ENCODE measurements around the gene C9orf72. TPM values are rescaled to one million over a fixed set of nuclear protein-coding genes. Genes with fewer than 3 reads are reported as not detected.

Gene C9orf72
- total and polyA plus RNA-seq, 9 donors = 13.4 to 100 (median 23.8) TPM

DNA sequence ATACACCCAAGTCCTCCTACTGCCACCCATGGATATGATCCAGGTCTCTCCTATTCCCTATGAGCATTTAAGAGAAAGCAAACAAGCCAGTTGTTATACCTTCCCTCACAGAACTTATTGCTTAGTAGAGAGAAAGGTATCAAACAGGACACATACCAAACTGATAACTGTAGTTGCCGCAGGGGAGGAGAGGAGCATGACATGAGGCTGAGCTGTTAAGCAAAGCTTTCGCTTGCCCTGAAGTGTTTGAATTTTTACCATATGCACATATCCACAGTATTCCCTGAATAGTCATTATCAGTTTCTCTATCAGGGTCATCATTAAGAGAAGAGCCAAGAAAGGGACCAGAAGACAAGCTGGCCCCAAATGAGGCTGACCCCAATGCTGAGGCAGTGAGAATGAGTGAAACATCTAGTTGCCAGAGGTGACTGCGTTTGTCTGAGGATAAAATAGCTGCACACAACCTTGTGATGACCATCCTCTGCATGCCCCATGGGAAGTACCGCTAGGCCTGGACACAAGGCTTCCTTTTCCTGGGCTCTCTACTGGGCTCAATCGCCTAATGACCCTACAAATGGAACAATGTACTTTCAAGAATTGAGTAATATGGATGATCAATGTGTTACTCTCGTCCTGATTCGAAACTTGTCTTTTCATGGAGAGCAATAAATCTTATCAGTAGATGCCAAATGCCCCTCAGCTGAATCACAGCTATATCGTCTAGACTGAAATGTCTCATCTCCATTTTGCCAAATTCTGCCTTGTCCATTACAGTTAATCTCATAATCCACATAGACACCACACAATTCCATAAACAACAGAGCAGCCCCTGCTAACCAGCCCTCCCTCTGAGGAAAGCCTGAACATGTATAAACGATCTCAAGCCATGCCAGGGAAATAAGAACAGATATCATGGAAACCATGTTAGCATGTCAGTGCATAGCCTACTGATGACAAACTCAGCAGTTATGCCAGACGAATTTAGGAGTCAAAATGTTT is 53.5 kb downstream of the C9orf72 start:
- Histone ChIP-seq H3K27me3 (no peaks in the 10 kb centered on the region), H3K4me3 (no peak overlapping the region), H3K4me1 (ENCODE audit: insufficient read depth) (peaks cover 8% of the 10 kb centered on the region), H3K9me3 (no peaks in the 10 kb centered on the region), H3K27ac (no peak overlapping the region), H3K36me3 (no peaks in the 10 kb centered on the region)
- DNase-seq = no peak
- intact Hi-C loops (cut with DNase I) = loop anchor here in 3 of 4 donors (10.0 kb wide), 2 partner anchors 45 to 155 kb away; no protein-coding TSS in a partner anchor
- 79 to 89% (median 80%) methylated on average over 10 of the region's 10 CpGs for WGBS, 3 donors
- TF ChIP-seq POLR2A (IDR thresholded peaks at IDR 0.05) = no peak
- TF ChIP-seq EP300 (IDR thresholded peaks at IDR 0.05) = no peak
- TF ChIP-seq, protein P1, sequence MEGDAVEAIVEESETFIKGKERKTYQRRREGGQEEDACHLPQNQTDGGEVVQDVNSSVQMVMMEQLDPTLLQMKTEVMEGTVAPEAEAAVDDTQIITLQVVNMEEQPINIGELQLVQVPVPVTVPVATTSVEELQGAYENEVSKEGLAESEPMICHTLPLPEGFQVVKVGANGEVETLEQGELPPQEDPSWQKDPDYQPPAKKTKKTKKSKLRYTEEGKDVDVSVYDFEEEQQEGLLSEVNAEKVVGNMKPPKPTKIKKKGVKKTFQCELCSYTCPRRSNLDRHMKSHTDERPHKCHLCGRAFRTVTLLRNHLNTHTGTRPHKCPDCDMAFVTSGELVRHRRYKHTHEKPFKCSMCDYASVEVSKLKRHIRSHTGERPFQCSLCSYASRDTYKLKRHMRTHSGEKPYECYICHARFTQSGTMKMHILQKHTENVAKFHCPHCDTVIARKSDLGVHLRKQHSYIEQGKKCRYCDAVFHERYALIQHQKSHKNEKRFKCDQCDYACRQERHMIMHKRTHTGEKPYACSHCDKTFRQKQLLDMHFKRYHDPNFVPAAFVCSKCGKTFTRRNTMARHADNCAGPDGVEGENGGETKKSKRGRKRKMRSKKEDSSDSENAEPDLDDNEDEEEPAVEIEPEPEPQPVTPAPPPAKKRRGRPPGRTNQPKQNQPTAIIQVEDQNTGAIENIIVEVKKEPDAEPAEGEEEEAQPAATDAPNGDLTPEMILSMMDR (IDR thresholded peaks at IDR 0.05) = no peak

DNA sequence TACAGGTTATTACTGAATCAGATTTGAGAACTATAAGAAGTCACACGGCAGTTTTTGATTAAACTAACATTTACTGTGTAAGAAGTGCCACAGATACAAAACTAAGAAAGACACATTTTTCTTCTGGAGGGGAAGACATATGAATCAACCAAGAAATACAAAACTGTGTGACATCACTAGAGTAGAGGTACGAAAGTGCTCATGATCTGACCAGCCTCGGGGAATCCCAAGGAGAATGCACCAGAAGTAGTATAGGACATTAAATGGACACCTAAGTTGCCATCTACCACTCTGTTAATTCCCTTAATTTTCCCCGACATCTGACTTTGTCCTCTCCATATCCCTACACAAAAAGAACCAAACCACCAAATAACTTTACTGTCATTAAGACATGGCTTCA is 54.5 kb downstream of the C9orf72 start:
- no peaks in the 10 kb centered on the region for H3K27me3 ChIP-seq
- H3K9me3 ChIP-seq = no peaks in the 10 kb centered on the region
- no peak overlapping the region for H3K4me3 ChIP-seq
- DNase-seq = no peak
- peaks cover 11% of the 10 kb centered on the region for H3K4me1 ChIP-seq (ENCODE audit: insufficient read depth)
- H3K36me3 ChIP-seq = no peaks in the 10 kb centered on the region
- intact Hi-C loops (cut with DNase I) = no loop called here
- 83 to 95% (median 94%) methylated on average over 4 of the region's 4 CpGs for WGBS, 3 donors
- TF ChIP-seq POLR2A (IDR thresholded peaks at IDR 0.05) (no peak), EP300 (IDR thresholded peaks at IDR 0.05) (no peak)
- TF ChIP-seq, protein P1 (IDR thresholded peaks at IDR 0.05) = no peak
- no peak overlapping the region for H3K27ac ChIP-seq

DNA sequence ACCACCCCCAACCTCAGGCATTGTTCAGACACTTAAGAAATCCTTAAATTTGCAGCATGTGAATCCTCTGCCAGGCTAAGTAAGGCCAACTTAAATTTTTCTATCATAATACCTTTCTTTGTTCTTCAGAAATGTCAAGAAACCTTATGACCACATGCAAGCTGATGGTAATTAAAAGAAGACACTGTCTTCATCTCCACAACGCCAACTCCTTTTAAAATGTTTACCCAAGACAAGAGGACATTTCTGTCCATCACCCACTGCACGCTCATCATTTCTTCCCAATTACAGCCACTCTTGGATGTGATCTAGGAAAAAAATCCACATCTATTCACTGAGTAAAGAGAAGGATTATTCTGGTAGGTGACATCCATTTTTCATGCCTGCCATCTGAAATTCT is 55.3 kb downstream of the C9orf72 start:
- no peaks in the 10 kb centered on the region for H3K9me3 ChIP-seq
- TF ChIP-seq POLR2A (IDR thresholded peaks at IDR 0.05) = no peak
- TF ChIP-seq, protein P1 (IDR thresholded peaks at IDR 0.05) = no peak
- TF ChIP-seq EP300 (IDR thresholded peaks at IDR 0.05) = no peak
- no peak overlapping the region for H3K4me3 ChIP-seq
- WGBS, 3 donors = 94 to 98% (median 96%) methylated on average over 2 of the region's 2 CpGs
- no peaks in the 10 kb centered on the region for H3K36me3 ChIP-seq
- H3K4me1 ChIP-seq (ENCODE audit: insufficient read depth) = peaks cover 9% of the 10 kb centered on the region
- H3K27me3 ChIP-seq = no peaks in the 10 kb centered on the region
- intact Hi-C loops (cut with DNase I) = no loop called here
- no peak overlapping the region for H3K27ac ChIP-seq
- DNase-seq = no peak

DNA sequence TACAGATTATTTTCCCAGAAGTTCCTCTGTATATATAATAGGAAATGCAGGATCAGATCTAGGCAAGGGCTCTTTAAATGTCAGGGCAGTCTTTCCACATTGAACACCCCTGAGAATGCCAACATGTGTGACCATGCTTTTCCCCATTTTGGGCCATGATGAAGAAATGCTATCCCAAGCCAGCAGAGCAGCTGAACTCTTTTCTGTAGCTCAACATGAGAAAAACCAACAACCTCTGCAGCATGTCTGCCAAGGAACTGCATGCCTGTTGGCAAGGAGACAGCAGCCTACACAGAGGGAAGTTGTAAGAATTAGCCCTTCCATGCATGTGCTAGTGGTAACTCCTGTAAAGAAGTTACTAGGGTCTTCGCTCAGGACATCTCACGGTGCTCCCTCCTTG is 58.7 kb downstream of the C9orf72 start:
- Histone ChIP-seq H3K27ac (no peak overlapping the region), H3K9me3 (no peaks in the 10 kb centered on the region), H3K27me3 (no peaks in the 10 kb centered on the region), H3K36me3 (no peaks in the 10 kb centered on the region), H3K4me3 (no peak overlapping the region), H3K4me1 (ENCODE audit: insufficient read depth) (peaks cover 11% of the 10 kb centered on the region)
- DNase-seq = peak in 2 of 5 donors; percentile 28 to 30
- TF ChIP-seq, protein P1 (IDR thresholded peaks at IDR 0.05) = no peak
- TF ChIP-seq POLR2A (IDR thresholded peaks at IDR 0.05) (no peak), EP300 (IDR thresholded peaks at IDR 0.05) (no peak)
- intact Hi-C loops (cut with DNase I) = no loop called here
- WGBS, 3 donors = 53 to 67% (median 63%) methylated on average over 2 of the region's 2 CpGs
